A549 (cell line): Measurements from ENCODE around the gene KANK2.

Experiments
- CEBPB ChIP-seq, 2 experiments: fragments of >200 bp in 1 of 2; sonication (Bioruptor Twin) in 1 of 2; formaldehyde crosslinking in 1 of 2; IDR thresholded peaks; 2 replicates each; pipeline ENCODE4 v1.6.1; 2012 to 2016
- HDAC2 ChIP-seq: fragments of 200-600 bp; sonication (generic); IDR thresholded peaks from 2 replicates; pipeline ENCODE4 v1.6.1; 2016
- JUNB ChIP-seq: fragments of >200 bp; sonication (Bioruptor Twin); formaldehyde crosslinking; IDR thresholded peaks from 2 replicates; pipeline ENCODE4 v1.6.1; 2016
- MYC ChIP-seq: IDR thresholded peaks from 2 replicates; pipeline ENCODE4 v1.6.1; 2012; ENCODE audit warnings: mild to moderate bottlenecking, inconsistent platforms, low read length, improper control_type of control experiment, borderline replicate concordance
- POLR2A ChIP-seq: IDR thresholded peaks from 2 replicates; pipeline ENCODE4 v1.6.1; 2012; ENCODE audit warnings: mild to moderate bottlenecking, low read length
- RAD21 ChIP-seq, 2 experiments: fragments of >200 bp in 1 of 2; sonication (Bioruptor Twin) in 1 of 2; formaldehyde crosslinking in 1 of 2; IDR thresholded peaks in 1 of 2; conservative IDR thresholded peaks in 1 of 2; 2 replicates in 1 of 2; 3 replicates in 1 of 2; pipeline ENCODE4 v1.6.1; 2012 to 2018; ENCODE audit warnings: inconsistent platforms in 1 of 2
- SMC3 ChIP-seq: fragments of >200 bp; sonication (Bioruptor Twin); formaldehyde crosslinking; IDR thresholded peaks from 3 replicates; pipeline ENCODE4 v1.6.1; 2018; ENCODE audit warnings: inconsistent platforms
- TF ChIP-seq, protein P1 (sequence below): fragments of >200 bp; sonication (Bioruptor Twin); formaldehyde crosslinking; IDR thresholded peaks from 3 replicates; pipeline ENCODE4 v1.5.1; 2016
- TF ChIP-seq, protein P2 (sequence below): fragments of 150-350 bp; IDR thresholded peaks from 2 replicates; pipeline ENCODE4 v1.6.1; 2014; ENCODE audit warnings: low read depth, mild to moderate bottlenecking, low read length

DNA sequence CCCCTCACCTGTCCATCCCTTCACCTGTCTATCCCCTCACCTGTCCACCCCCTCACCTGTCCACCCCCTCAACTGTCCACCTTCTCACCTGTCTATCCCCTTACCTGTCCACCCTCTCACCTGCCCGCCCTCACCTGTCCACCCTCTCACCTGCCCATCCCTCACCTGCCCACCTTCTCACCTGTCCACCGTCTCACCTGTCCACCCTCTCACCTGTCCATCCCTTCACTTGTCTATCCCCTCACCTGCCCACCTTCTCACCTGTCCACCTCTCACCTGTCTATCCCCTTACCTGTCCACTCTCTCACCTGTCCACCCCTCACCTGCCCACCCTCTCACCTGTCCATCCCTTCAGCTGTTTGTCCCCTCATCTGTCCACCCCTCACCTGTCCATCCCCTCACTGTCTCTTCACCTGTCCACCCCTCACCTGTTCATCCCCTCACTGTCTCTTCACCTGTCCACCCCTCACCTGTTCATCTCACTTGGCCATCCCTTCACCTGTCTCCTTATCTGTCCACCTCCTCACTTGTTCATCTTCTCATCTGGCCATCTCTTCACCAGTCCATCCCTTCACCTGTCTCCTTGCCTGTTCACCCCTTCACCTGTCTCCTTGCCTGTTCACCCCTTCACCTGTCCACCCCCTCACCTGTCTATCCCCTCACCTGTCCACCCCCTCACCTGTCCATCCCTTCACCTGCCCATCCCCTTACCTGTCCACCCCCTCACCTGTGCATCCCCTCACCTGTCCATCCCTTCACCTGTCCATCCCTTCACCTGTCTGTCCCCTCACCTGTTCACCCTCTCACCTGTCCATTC lies 12.7 kb upstream of the KANK2 start:
- TF ChIP-seq JUNB (no peak), CEBPB (IDR thresholded peaks at IDR 0.05) (no peak), HDAC2 (0 out of 2 replicates have a peak, but pooled peaks have one; percentile 20), POLR2A (no peak), SMC3 (no peak), MYC (no peak), RAD21 (conservative IDR thresholded peaks at IDR 0.05 in 1 of 2, IDR thresholded peaks at IDR 0.05 in 1 of 2) (no peak)
- TF ChIP-seq, protein P1, sequence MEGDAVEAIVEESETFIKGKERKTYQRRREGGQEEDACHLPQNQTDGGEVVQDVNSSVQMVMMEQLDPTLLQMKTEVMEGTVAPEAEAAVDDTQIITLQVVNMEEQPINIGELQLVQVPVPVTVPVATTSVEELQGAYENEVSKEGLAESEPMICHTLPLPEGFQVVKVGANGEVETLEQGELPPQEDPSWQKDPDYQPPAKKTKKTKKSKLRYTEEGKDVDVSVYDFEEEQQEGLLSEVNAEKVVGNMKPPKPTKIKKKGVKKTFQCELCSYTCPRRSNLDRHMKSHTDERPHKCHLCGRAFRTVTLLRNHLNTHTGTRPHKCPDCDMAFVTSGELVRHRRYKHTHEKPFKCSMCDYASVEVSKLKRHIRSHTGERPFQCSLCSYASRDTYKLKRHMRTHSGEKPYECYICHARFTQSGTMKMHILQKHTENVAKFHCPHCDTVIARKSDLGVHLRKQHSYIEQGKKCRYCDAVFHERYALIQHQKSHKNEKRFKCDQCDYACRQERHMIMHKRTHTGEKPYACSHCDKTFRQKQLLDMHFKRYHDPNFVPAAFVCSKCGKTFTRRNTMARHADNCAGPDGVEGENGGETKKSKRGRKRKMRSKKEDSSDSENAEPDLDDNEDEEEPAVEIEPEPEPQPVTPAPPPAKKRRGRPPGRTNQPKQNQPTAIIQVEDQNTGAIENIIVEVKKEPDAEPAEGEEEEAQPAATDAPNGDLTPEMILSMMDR, result no peak
- TF ChIP-seq, protein P2, sequence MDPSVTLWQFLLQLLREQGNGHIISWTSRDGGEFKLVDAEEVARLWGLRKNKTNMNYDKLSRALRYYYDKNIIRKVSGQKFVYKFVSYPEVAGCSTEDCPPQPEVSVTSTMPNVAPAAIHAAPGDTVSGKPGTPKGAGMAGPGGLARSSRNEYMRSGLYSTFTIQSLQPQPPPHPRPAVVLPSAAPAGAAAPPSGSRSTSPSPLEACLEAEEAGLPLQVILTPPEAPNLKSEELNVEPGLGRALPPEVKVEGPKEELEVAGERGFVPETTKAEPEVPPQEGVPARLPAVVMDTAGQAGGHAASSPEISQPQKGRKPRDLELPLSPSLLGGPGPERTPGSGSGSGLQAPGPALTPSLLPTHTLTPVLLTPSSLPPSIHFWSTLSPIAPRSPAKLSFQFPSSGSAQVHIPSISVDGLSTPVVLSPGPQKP, result no peak
